GM12874 (cell line): Measurements from ENCODE around the gene PDS5A.

Experiments used
- TF ChIP-seq, protein P1 (sequence below): IDR thresholded peaks from 2 replicates; pipeline ENCODE4 v1.5.1; 2011; ENCODE audit warnings: low read depth, mild to moderate bottlenecking, control low read depth, low read length, moderate library complexity; ENCODE audit not compliant: insufficient read depth

The PDS5A gene

DNA sequence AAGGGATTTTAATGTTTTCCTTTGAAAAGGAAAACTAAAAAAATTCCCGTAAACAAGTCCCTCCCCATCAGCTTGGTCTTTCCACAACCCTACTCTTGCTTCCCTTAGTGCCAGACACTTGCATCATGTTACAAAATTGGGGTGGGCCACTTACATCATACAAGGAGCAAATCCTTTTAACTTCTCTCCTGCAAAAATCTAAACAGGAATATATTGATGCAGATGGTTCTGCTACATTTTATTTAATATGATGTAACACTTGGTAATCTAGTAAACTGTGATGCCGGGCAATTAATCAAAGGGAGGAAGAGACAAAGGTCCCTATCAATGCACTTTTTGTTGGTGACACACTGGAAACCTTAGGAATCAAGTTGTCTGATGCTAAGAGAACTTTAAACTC, 154.5 kb downstream of the PDS5A start:
- TF ChIP-seq, protein P1, sequence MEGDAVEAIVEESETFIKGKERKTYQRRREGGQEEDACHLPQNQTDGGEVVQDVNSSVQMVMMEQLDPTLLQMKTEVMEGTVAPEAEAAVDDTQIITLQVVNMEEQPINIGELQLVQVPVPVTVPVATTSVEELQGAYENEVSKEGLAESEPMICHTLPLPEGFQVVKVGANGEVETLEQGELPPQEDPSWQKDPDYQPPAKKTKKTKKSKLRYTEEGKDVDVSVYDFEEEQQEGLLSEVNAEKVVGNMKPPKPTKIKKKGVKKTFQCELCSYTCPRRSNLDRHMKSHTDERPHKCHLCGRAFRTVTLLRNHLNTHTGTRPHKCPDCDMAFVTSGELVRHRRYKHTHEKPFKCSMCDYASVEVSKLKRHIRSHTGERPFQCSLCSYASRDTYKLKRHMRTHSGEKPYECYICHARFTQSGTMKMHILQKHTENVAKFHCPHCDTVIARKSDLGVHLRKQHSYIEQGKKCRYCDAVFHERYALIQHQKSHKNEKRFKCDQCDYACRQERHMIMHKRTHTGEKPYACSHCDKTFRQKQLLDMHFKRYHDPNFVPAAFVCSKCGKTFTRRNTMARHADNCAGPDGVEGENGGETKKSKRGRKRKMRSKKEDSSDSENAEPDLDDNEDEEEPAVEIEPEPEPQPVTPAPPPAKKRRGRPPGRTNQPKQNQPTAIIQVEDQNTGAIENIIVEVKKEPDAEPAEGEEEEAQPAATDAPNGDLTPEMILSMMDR: no peak

DNA sequence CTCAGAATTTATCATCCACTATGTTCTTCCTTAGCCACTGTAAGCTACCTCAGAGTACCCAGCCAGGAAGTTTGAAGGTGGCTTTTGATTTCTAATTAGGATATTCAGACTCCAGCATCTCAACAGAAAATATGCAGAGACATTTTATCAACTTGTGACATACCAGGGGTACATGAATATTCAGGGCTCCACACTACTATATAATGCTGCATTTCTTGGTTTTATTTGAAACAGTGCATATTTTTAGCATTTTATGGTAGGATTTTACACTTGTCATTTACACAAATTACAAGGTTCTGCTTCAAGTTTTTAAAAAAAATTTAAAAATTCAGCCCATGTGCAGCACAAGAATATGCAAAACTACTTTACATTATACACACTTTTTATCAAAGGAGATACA, 155.0 kb downstream of the PDS5A start:
- TF ChIP-seq, protein P1: no peak

DNA sequence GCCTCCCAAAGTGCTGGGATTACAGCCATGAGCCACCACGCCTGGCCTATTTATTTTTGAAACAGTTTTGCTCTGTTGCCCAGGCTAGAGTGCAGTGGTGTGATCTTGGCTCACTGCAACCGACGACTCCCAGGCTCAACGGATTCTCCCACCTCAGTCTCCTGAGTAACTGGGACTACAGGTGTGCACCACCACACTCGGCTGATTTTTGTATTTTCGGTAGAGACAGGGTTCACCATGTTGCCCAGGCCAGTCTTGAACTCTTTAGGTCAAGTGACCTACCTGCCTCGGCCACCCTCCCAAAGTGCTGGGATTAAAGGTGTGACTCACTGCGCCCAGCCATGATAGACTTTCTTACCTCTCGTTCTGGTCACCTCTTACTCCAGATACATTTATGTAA, 155.8 kb downstream of the PDS5A start:
- TF ChIP-seq, protein P1: no peak

DNA sequence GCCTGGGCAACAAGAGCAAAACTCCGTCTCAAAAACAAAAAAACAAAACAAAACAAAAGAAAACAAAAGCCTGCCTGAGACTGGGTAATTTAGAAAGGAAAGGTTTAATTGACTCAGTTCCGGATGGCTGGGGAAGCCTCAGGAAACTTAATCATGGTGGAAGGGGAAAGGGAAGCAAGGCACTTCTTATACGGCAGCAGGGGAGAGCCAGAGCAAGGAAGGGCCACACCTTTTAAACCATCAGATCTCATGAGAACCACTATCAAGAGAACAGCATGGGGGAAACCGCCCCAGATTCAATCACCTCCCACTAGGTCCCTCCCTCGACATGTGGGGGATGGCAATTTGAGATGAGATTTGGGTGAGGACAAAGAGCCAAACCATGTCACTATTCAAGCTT, 157.5 kb downstream of the PDS5A start:
- TF ChIP-seq, protein P1: no peak

DNA sequence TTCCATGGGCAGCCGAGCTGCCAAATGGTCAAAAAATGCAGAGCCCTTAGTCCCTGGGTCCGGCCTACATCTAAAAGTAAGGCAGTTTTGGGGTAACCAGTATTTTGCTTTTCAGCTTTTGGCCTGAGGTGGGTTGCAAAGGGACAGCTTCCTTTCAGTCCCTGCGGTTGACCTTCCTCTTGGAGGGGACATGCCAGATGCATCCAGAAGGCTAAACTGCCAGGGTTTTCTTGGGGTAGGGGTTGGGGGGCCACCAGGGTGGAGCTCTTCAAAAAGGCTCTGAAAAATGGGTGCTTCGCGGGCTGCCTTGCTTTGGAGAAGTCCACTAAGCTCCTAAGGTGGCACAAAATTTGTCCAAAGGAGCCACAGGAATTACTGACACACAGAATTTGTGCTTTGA, 159.1 kb downstream of the PDS5A start:
- TF ChIP-seq, protein P1: no peak

DNA sequence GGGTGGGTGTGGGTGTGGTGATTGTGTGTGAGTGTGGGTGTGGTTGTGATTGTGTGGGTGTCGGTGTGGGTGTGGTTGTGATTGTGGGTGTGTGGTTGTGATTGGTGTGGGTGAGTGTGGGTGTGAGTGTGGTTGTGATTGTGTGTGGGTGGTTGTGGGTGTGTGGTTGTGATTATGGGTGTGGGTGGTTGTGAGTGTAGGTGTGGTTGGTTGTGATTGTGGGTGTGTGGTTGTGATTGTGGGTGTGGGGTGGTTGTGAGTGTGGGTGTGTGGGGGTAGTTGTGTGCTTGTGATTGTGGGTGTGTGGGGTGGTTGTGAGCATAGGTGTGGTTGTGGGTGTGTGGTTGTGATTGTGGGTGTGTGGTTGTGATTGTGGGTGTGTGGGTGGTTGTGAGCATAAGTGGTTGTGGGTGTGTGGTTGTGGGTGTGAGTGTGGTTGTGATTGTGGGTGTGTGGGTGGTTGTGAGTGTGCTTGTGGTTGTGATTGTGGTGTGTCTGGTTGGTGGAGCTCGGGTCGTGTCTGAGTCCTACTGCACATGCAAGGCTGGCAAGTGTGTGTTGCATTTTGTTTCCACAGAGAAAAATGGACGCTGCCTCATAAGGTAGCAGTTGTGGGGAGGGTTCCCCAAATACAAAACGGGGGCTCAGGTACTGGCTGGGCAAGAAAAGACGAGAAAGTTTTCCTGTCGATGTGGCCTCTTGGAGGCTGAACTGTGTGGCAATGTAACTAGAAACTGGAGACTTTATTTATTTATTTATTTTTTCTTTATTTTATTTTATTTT, 163.1 kb downstream of the PDS5A start:
- TF ChIP-seq, protein P1: no peak

DNA sequence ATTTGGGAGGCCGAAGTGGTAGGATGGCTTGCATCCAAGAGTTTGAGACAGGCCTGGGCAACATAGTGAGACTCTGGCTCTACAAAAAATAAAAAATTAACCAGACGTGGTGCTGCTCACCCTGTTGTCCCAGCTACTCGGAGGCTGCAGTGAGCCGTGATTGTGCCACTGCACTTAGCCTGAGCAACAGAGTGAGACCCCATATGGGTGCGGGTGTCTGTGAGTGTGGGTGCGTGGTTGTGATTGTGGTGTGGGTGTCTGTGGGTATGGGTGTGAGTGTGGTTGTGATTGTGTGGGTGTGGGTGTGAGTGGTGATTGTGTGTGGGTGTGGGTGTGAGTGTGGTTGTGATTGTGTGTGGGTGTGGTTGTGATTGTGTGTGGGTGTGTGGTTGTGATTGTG, 165.2 kb downstream of the PDS5A start:
- TF ChIP-seq, protein P1: no peak
